Inferior parietal cortex (tissue), 1 donor: ENCODE results near the gene AEBP1.

Source experiments
- DNase-seq: peaks from one replicate; pipeline ENCODE4 v3.0.0-alpha.2; 2016; ENCODE audit errors: extremely low spot score

Gene AEBP1

DNA sequence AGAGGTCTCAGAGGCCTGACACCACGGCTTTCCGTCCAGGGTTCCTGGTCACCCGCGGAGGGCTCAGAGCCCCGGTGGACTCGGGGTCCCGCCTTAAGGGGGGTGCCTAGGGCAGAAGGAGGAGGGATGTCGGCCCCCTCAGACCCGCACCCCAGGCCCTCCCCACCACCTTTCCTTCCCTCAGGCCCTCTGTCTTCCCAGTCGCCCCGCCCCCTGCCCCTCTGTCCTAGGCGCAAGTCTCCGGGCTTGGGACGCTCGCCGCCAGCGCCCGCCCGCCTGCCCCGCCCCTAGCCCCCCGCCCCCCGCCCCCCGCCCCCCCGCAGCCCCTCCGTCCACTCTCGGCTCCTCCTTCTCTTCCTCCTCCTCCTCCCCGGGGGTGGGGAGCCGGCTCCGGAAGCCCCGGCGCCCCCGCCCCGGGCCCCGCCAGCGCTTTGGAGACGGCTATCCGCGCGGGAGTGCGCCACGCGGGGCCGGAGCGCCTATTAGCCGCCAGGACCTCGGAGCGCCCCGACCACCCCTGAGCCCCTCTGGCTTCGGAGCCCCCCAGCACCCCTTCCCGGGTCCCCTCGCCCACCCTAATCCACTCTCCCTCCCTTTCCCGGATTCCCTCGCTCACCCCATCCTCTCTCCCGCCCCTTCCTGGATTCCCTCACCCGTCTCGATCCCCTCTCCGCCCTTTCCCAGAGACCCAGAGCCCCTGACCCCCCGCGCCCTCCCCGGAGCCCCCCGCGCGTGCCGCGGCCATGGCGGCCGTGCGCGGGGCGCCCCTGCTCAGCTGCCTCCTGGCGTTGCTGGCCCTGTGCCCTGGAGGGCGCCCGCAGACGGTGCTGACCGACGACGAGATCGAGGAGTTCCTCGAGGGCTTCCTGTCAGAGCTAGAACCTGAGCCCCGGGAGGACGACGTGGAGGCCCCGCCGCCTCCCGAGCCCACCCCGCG is at the start of gene AEBP1:
AEBP1 (plus strand) TSS at position 423 of the 937 bp plus-strand sequence; CDS start at position 744, 321 bp downstream.
- DNase-seq = no peak

DNA sequence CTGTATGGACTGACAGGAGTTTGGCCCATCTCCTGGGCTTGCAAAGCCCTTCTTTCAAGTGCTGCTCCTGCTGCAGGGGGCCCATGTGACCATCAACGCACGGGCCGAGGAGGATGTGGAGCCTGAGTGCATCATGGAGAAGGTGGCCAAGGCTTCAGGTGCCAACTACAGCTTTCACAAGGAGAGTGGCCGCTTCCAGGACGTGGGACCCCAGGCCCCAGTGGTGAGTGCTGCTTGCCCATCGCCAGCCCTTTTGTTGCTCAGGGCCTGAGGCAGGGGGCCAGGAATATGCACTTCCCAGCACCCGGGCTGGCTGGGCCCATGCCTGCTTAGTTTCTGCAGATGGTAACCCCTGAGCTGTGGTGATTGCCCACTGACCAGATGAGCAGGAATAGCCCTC is 47.5 kb upstream of the AEBP1 start:
- DNase-seq = no peak

DNA sequence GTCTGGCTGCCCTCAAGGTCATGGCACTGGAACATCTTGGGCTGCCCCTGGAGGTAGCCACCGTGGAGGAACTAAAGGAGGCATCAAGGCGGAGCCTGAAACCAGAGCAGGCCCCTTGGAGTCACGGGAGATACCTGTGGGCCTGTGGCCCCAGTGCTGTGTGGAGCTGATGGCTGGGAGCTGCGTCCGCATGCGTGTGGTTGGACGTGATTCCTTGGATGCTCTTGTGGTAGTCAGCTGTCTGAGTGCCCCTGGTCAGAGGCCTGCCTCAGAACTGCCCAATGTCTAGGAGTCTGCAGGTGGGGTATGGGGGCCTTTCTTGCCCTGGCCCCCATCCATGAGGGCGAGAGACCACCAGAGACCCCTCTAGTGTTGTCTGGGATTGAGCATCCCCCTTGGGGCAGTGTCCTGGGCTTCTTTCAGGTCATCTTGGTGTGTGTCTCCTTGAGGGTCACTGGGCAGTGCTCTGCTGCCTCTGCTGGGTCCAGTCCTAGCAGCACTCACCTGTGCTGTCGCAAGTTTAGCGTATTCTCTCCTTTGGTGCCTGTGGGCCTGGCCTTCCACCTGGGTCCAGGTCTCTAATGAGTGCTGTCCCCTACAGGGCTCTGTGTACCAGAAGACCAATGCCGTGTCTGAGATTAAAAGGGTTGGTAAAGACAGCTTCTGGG is 46.8 kb upstream of the AEBP1 start:
- DNase-seq = no peak

DNA sequence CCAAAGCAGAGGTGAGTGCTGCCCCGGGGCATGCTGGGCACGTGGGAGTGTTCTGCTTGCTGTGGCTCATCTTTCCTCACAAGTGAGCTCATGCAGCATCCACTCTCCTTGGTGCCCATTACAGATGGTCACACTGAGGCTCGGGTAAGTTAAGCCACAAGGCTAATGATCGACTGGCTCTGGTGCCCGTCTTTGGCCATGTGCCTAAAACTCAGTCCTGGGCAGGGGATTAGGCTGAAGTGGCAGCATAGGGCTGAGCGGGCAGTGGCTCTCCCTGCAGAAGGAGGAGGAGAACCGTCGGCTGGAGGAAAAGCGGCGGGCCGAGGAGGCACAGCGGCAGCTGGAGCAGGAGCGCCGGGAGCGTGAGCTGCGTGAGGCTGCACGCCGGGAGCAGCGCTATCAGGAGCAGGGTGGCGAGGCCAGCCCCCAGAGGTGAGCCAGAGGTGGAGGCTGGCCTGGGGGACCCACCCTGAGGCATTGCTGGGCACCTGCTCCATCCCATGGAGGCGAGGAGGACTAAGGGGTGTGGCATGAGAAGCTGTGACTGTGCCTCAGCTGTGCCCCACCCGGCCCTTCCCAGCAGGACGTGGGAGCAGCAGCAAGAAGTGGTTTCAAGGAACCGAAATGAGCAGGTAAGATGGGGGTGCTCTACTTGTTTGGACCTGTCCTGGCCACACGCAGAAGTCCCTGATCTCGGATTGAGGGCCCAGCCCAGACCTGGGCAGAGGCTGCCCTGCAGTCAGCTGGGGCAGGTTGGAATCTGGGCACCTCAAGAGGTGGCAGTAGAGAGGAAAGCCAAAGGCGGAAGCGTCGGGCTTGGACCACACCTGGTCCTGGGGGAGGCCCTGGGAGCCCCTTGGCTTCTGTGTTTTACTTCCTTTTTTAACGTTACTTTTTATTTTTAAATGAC is 46.0 kb upstream of the AEBP1 start:
- no peak for DNase-seq

DNA sequence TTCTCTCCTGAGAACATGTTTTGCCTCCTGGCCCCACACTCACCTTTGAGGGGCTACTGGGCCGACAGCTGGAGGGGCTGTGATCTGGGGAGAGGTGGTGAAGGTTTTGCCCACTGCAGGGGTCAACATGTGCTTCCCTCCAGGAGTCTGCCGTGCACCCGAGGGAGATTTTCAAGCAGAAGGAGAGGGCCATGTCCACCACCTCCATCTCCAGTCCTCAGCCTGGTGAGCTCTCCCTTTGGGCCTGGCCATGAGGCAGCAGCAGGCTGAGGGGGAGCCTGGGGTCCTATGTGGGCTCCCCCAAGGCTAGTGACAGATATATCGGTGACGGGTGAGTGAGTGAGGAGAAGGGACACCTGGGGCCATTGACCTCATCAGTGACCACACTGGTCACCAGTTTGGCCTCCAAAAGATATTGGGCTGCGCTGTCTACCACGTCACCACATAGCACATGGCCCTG is 45.4 kb upstream of the AEBP1 start:
- no peak for DNase-seq

DNA sequence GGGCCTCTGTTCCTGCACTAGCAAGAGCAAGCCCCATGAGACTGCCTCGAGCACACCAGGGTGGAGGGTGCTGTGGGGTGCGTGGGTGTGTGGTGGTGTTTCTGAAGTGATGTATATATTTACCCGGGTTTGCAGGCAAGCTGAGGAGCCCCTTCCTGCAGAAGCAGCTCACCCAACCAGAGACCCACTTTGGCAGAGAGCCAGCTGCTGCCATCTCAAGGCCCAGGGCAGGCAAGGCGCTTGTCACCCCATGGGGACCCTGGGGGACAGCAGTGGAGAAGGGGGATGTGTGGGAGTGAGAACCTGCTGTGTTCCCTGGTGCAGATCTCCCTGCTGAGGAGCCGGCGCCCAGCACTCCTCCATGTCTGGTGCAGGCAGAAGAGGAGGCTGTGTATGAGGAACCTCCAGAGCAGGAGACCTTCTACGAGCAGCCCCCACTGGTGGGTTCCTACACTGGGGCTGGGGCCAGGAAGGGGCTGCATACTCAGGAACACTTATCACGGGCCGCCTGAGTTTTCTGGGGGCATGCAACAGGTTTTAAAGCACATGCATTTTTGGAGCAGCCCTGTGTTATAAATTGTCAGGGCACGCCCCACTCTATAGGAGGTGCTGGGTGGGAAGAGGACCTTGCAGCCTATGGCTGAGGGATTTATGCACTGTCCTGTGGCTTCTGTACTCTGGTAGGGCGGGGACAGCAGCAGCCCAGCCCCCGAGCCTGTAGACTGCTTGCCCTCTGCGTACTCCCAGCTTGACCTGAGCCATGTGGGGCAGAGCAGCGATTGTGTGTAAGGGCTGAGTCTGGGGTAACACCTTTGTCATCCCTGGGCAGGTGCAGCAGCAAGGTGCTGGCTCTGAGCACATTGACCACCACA is 44.7 kb upstream of the AEBP1 start:
- no peak for DNase-seq

DNA sequence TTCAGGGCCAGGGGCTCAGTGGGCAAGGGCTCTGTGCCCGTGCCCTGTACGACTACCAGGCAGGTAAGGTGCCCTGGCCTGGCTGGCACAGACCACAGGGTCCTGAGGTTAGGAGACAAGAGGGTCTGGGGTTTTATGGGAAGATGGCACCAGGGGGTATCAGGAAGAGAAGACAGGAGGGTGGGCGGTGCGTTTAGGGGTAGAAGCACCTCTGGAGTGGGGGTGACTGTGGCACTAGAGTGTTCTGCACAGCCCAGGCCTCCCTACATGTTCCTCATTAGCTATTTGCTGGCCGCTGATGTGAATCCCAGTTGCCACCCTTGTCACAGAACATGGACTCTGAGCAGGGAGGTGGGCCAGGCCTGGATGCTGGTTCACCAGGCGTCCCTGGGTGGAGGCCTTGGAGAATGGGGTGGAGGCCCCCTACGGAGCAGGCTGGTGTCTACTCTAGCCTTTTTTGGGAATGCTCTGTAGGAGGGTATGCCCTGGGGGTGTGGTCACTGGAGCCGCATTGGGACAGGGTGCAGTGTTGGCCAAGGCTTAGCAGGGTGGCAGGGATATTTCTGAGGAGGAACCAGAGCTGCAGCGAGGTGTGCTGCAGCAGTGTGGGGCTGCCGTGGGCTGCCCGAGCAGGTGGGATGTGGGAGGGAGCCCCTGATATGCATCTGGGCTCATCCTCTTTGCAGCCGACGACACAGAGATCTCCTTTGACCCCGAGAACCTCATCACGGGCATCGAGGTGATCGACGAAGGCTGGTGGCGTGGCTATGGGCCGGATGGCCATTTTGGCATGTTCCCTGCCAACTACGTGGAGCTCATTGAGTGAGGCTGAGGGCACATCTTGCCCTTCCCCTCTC is 43.8 kb upstream of the AEBP1 start:
- DNase-seq = no peak

DNA sequence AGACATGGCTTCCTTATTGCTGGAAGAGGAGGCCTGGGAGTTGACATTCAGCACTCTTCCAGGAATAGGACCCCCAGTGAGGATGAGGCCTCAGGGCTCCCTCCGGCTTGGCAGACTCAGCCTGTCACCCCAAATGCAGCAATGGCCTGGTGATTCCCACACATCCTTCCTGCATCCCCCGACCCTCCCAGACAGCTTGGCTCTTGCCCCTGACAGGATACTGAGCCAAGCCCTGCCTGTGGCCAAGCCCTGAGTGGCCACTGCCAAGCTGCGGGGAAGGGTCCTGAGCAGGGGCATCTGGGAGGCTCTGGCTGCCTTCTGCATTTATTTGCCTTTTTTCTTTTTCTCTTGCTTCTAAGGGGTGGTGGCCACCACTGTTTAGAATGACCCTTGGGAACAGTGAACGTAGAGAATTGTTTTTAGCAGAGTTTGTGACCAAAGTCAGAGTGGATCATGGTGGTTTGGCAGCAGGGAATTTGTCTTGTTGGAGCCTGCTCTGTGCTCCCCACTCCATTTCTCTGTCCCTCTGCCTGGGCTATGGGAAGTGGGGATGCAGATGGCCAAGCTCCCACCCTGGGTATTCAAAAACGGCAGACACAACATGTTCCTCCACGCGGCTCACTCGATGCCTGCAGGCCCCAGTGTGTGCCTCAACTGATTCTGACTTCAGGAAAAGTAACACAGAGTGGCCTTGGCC is 43.0 kb upstream of the AEBP1 start:
- DNase-seq = no peak

DNA sequence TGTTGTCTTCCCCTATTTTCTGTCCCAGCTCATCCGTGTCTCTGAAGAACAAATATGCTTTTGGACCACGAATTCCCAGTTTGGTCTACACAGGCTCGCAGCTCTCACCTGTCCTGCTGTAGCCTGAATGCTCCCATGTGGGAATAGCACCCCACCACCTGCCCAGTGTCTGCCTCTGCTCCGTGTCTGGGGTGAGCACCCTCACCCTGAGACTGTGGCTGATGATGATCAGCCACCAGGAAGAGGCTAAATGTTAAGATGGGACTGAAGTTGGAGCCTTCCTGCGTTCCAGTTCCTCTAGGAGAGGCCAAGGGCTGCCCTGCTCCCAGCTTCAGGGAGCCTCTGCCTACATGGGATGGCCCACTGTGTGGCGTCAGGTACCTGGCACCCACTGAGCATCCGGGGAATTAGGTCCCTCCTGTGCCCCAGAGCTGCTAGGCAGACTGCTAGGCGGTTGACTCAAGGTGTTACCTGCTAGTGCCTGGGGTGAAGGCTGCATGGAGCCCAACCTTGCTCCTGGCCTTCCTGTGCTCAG is 42.4 kb upstream of the AEBP1 start:
- DNase-seq = no peak

DNA sequence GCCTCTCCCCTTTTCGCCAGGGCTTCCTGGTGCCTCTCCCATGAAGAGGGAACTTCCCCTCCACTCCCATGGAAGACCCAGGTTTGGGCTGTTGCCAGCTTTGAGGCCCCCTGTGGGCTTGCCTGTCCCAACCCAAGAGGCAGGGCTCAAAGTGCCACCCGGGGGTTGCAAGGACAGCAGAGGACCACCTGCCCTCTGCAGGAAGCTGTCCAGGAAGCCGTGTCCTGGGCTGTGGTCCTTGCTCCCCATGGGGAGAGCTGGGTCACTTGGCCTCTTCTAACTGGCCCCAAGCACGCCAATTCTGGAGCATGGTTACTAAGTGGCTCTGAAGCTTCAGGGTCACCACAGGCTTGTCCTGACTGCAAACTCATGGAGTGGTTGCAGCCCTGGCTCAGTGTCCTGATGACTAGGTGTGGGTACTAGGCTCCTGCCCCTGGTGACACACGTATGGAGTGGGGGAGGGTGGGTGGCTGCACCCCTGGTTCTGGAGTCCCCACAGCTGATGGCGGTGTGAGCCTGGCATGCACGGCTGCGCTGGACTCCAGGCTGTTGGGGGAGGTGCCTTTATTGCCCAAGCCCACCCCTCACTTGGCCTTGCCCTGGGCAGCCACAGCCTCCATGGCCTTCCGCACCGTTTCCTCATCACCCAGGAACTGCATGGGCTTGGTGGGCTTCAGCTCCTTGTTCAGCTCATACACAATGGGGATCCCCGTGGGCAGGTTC is 41.8 kb upstream of the AEBP1 start:
- DNase-seq = no peak

DNA sequence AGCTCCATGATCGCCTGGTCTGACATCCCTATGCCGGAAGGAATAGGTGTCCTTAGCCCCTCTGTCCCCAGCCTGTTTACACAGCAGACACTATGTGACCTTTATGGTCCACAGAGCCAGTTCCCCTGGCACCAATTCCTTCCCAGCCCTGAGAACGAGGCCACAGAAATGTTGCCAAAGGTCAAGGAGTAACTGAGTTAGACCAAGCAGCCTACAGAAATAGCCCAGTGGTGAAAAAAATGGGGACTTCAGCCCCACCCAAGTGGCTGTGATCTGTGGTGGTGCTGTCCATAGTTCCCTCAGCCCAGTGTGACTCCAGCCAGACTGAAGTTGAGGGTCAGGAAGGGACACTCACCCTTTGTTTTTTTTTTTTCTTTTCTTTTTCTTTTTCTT is 41.2 kb upstream of the AEBP1 start:
- no peak for DNase-seq

DNA sequence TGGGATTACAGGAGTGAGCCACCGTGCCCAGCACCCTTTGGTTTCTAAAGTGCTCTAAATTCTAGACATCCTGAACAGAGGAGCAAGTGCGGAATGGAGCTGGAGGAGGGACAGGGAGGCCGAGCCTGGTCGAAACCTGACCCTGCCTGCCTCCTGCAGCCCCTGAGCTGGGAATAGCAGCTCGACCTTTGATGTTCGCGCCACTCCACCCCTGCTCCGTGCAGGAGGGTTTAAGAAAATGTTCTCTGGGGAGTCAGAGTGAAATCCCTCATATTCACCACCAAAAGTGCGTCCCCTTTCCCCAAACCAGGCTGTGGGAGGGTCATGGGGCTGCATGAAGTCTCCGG is 40.6 kb upstream of the AEBP1 start:
- DNase-seq = no peak

DNA sequence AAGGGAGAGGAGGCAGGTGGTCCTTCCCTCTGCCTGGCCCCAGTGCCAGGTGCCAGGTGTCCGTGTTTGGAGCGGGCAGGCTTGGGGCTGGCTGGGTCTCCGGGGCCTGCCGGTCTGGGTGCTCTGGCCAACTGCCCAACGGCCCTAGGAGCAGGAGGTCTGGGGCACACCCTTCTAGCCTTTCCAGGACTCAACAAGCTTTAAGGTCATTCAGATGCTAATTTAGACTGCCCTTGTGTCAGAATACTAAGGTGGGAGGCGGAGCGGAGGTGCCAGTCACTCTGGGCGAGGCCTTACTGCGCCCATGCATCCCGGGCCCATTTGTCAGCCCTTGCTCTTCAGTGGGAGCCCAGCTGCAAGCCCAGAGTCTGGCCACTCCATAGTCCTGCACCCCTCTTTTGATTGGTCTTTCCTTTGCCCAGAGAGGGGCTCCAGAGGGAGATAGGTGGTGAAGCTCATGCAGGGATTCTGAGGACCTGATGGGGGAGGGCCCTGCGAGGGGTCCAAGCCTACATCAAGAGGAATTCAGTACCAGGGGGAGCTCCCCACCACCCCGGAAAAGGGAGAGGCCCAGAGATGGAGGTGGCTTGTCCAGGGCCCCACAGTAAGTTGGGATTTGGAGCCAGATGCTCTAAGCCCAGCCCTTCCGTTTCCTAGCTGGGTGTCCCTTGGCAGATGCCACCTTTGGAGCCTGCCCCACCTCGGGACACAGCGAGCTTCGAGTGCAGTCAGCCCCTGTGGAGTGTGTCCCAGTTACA is 40.1 kb upstream of the AEBP1 start:
- DNase-seq = no peak

DNA sequence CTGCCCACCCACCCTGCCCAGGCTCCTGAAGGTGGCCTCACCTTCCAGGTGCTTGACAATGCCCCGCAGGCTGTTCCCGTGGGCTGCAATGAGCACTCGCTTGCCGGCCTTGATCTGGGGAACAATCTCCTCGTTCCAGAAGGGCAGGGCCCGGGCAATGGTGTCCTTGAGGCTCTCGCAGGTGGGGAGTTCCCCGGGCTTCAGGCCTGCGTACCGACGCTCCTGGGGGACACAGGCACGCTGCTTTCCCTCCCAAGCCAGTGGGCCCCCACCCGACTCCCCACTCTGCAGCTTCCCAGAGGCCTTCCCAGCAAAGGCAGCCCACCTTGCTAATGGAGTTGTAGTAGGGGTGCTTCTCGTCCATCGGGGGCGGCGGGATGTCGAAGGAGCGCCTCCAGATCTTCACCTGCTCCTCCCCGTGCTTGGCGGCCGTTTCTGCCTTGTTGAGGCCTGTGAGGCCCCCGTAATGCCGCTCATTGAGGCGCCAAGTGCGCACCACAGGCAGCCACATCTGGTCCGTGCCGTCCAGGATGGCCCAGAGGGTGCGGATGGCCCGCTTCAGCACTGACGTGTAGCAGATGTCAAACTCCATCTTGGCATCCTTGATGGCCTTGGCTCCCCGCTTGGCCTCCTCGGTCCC is 39.2 kb upstream of the AEBP1 start:
- DNase-seq = no peak

DNA sequence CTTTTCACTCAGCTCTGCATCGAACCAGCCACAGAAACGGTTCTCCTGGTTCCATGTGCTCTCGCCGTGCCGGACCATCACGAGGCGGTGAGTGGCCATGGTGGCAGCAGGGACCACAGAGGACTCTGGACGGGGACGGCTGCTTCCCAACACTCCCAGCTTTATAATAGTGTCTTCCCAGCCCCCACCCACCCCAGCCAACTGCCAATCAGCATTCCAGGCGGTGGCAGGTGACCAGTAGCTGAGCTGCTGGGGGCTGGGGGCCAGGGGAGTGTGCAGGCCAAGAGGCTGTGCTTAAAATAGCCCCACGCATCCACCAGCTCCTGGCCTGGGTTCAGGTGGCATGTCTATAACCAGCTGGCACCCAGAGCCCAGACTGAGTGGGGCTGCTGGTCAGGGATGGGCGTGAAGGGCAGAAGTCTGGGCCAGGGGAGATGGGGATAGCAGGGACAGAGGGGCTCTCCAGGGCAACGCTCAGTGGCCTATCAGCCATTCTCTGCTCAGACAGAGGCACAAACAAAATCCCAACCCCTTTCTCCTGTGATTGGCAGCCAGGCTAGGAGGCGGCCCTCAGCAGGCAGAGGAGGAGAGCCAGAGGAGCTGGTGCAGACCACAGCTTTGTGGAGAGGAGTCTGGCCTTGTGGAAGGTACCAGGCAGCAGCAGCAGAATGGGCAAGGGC is 38.6 kb upstream of the AEBP1 start, which contains the start of gene PGAM2:
PGAM2 (minus strand) TSS at position 137 of the 680 bp plus-strand sequence; CDS start at position 99, 38 bp downstream.
- DNase-seq = no peak

DNA sequence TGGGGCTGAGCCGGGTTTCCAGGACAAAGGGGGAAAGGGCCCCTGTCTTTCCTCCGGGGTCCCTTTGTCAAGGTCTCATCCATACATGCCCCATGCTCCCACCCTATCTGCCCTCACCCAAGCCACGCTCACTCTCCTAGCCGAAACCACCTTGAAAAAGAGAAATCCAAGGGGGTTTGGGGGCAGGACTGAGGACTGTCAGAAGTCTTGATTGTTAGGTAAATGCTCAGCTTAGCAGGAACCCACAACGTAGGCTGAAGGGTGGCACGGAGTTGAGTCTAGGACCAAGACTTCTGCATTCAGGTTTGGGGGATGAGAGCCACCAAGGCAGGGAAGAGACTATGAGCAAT is 38.1 kb upstream of the AEBP1 start:
- DNase-seq = no peak
